ENCODE measurements around the gene POLD2.
A peak's percentile ranks its signal among the peaks of the same experiment; 100 is the strongest.

Gene POLD2

DNA sequence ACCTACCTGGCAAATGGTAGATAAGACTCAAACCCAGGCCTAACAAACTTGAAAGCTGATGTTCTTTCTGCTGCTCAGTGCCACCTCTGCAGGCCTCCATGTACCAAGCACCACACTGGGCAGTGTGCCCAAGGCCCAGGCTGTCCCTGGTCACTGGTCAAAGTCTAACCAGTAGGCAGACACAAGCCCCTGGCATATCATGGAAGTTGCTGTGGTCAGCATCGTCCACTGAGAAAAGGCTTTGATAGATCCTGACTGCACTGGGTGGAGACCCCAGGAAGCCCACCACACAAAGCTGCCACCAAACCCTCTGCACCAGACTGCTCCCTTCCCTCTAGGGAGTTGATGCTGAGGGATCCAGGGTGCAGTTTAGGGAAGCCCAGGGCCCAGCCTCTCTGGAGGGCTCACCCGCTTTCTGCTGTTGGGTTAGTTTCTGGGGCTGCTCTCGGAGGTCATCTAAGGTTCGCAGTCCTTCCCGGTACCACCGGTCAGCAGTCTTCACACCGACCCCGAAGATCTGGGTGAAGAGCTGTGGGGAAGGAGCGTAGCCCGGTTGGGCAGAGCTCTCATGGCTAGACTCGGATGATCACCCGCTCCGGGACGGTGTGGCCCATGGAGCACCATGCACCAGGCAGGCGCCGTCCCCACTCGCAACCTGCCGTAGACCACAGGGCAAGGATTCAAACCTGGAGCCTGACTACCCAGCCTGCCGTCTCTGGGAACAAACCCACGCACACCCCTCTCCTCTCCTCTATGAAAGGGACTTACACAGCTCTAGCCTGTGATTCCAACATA is 47.0 kb downstream of the POLD2 start:
- DNase-seq (ENCODE audit: low read depth, low spot score), result no peak
- TF ChIP-seq, protein P1, sequence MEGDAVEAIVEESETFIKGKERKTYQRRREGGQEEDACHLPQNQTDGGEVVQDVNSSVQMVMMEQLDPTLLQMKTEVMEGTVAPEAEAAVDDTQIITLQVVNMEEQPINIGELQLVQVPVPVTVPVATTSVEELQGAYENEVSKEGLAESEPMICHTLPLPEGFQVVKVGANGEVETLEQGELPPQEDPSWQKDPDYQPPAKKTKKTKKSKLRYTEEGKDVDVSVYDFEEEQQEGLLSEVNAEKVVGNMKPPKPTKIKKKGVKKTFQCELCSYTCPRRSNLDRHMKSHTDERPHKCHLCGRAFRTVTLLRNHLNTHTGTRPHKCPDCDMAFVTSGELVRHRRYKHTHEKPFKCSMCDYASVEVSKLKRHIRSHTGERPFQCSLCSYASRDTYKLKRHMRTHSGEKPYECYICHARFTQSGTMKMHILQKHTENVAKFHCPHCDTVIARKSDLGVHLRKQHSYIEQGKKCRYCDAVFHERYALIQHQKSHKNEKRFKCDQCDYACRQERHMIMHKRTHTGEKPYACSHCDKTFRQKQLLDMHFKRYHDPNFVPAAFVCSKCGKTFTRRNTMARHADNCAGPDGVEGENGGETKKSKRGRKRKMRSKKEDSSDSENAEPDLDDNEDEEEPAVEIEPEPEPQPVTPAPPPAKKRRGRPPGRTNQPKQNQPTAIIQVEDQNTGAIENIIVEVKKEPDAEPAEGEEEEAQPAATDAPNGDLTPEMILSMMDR (IDR thresholded peaks at IDR 0.05; ENCODE audit: insufficient read depth, low read length, missing control alignments), result no peak
- no peak overlapping the region for H3K4me3 ChIP-seq (ENCODE audit: low read depth, low read length)
- POLR2A ChIA-PET, result no interaction called here
- CTCF ChIA-PET, result interaction anchor here (1.2 to 6.7 kb wide), 7 partner anchors 11 to 165 kb away, joined by 3 to 88 read pairs (median 4); partner anchors contain the start of genes PGAM2 and POLD2

DNA sequence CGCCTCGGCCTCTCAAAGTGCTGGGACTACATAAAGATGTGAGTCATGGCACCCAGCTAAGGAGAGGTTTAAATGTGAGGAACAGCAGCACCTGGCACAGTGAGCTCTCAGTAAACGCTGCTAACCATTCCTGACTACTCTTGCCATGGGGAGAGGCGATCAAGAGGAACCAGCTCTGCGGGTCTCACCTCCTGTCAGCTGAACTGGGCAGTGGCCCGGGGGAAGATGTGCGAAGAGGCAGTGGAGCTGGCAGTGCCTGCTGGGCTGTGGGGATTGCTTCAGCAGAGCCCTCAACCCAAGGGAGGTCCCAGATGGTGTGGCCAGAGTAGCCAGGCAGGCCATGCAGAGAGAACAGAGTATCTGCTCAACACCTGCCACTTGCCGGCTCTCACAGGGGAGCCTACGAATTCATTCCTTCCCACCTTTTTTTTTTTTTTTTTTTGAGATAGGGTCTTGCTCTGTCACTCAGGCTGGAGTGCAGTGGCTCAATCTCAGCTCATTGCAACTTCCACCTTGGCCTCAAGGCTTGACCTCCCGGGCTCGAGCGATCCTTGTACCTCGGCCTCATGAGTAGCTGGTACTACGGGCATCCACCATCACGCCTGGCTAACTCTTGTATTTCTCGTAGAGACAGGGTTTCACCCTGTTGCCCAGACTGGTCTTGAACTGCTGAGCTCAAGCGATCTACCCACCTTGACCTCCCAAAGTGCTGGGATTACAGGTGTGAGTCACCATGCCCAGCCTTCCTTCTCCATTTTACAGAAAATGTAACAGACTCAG is 47.9 kb downstream of the POLD2 start:
- TF ChIP-seq, protein P1 (IDR thresholded peaks at IDR 0.05; ENCODE audit: insufficient read depth, low read length, missing control alignments), result no peak
- ChIA-PET POLR2A (no interaction called here), CTCF (interaction anchor here (1.2 to 6.7 kb wide), 7 partner anchors 10 to 165 kb away, joined by 3 to 88 read pairs (median 4); partner anchors contain the start of genes PGAM2 and POLD2)
- no peak overlapping the region for H3K4me3 ChIP-seq (ENCODE audit: low read depth, low read length)
- DNase-seq (ENCODE audit: low read depth, low spot score), result no peak

DNA sequence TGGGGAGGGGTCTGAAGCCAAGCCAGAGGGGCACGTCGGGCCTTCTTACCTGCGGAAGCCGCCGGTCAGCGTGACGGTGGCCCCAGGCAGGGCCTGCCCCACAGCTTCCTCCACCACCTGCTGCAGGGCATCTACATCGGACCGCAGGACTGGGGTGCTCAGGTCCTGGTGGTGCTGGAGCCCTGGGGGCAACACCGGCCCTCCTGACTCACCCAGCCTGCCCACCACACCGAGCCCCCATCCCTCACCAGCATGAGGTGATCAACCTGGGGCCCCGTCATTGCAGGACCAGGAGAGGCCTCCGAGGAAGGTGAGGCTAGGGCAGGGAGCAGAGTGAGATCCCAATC is 49.0 kb downstream of the POLD2 start:
- TF ChIP-seq, protein P1 (IDR thresholded peaks at IDR 0.05; ENCODE audit: insufficient read depth, low read length, missing control alignments), result no peak
- DNase-seq (ENCODE audit: low read depth, low spot score), result no peak
- ChIA-PET CTCF (interaction anchor here (1.7 to 6.7 kb wide), 2 partner anchors 49 to 121 kb away, joined by 4 to 88 read pairs; partner anchors contain the start of gene POLD2), POLR2A (no interaction called here)
- H3K4me3 ChIP-seq (ENCODE audit: low read depth, low read length), result no peak overlapping the region

DNA sequence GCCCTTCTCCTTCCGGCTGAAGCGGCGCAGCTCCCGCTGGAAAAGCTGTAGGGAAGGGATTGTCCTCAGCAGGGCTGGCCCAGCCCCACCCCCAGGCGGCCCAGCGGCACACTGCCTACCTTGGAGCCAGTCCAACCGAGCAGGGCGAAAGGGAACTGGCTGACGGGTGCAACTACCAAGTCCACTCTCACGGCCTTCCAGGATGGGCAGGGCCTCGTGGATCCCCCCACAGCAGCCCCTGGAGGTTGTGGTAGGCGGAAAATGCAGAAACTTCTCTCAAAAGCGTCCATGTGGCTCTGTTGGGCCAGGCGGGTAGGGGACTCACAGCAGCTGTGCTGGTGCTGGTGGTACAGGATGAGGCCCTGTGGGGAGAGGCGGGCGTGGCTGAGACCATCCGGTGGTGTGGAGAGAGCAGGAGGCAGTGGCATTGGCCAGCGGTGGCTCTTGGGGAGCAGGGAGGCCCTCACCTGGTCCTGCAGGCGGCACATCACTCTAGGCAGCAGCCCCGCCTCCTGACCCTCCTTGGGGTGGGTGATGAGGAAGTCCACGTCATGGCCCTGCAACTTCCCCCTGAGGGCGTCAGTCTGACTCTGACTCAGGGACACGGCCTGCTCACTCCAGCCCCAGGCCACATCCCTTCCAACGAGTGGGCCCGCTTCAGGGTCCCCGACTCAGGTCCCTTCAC is 49.5 kb downstream of the POLD2 start:
- DNase-seq (ENCODE audit: low read depth, low spot score), result no peak
- H3K4me3 ChIP-seq (ENCODE audit: low read depth, low read length), result no peak overlapping the region
- POLR2A ChIA-PET, result no interaction called here

DNA sequence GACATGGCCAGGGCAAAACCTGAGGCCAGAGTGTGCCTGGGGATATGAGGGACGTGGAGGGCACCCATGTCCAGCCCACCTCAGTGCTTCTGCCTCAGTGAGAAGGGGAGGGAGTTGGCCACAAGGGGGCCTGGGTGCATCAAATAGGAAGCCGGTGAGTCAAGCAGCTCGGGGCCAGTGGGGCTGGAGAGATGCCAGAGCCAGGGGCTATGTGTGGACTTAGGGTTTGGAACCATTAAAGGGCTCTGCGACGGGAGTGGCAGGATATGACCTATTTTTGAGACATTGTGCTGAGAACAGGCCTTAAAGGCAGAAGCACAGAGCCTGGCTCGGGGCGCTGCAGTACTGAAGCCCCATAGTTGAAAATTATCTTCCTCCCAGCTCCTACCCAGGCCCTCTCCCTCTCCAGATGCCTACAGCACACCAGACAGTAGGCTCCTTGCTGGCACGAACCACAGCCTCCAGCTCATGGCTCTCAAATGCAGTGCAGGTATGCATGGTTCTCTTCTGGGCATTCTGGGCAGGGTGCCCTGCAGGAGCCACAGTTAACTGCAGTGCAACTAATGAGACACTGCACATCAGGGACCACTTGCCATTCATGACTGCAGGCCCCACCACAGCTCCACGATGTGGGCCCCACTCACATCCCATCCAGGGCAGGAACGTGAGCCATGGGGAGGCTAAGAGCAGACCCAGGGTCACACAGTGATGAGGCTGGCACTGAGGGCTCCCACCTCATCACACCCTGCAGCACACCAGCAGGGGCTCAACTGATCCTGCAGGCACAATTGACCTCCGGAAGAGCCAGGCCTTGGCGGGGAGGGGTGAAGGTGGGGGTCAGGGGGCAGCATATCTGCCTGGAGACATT is 50.8 kb downstream of the POLD2 start:
- TF ChIP-seq, protein P1 (IDR thresholded peaks at IDR 0.05; ENCODE audit: insufficient read depth, low read length, missing control alignments), result peak; percentile 94
- ChIA-PET CTCF (interaction anchor here (0.7 to 6.7 kb wide), 19 partner anchors 8 to 405 kb away, joined by 3 to 88 read pairs (median 4); partner anchors contain the start of genes POLD2 and YKT6), POLR2A (interaction anchor here (0.6 to 1.0 kb wide), 4 partner anchors 28 to 51 kb away, joined by 3 to 8 read pairs (median 4); partner anchors contain the start of gene DBNL)
- no peak for DNase-seq (ENCODE audit: low read depth, low spot score)
- H3K4me3 ChIP-seq (ENCODE audit: low read depth, low read length), result no peak overlapping the region

More for the DNA sequence above, 49.5 kb downstream of the POLD2 start:
- TF ChIP-seq, protein P1 (IDR thresholded peaks at IDR 0.05; ENCODE audit: insufficient read depth, low read length, missing control alignments), result no peak
- CTCF ChIA-PET, result interaction anchor here (6.7 kb wide), 1 partner anchor 122 kb away, joined by 88 read pairs; no protein-coding TSS in a partner anchor

Data from AG04449 (cell line).